ENCODE results near the gene SPATA33. TPM values are rescaled to one million over a fixed set of nuclear protein-coding genes. Genes with fewer than 3 reads are reported as not detected.

The SPATA33 gene
- total RNA-seq, 1 donor, result 3.3 TPM

DNA sequence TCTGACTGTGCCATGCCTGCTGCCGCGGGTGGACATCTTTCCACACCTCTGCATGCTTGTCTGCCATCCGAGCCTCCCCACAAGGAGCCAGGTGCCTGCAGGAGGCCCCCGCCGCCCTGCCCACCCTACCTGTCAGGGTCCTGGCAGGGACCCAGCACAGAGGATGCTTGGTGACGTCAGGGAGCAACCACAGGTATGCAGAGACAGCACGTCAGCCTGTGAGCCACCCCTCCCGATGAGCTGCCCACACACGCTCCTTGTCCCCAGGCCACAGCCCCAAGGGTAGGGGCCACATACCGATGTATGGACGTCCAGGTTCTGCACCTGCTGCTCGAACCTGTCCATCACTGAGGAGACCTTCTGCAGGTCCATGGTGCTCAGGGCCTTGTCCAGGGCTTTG is 10.7 kb upstream of the SPATA33 start:
- Histone ChIP-seq H3K27ac (ENCODE audit: low read depth, low read length) (no peak overlapping the region), H3K9me3 (ENCODE audit: low read depth, low read length) (no peaks in the 10 kb centered on the region), H3K4me1 (ENCODE audit: insufficient read depth, low read length) (no peaks in the 10 kb centered on the region), H3K79me2 (ENCODE audit: insufficient read depth, low read length) (peaks cover 17% of the 10 kb centered on the region), H4K20me1 (ENCODE audit: insufficient read depth, low read length) (peaks cover 18% of the 10 kb centered on the region), H2AFZ (ENCODE audit: low read length) (no peak overlapping the region), H3K27me3 (ENCODE audit: insufficient read depth, low read length) (no peaks in the 10 kb centered on the region), H3K36me3 (ENCODE audit: insufficient read depth, low read length) (peaks cover 31% of the 10 kb centered on the region), H3K4me2 (ENCODE audit: insufficient read depth, low read length) (no peak overlapping the region), H3K4me3 (ENCODE audit: insufficient read depth, low read length) (no peak overlapping the region)
- TF ChIP-seq, protein P1, sequence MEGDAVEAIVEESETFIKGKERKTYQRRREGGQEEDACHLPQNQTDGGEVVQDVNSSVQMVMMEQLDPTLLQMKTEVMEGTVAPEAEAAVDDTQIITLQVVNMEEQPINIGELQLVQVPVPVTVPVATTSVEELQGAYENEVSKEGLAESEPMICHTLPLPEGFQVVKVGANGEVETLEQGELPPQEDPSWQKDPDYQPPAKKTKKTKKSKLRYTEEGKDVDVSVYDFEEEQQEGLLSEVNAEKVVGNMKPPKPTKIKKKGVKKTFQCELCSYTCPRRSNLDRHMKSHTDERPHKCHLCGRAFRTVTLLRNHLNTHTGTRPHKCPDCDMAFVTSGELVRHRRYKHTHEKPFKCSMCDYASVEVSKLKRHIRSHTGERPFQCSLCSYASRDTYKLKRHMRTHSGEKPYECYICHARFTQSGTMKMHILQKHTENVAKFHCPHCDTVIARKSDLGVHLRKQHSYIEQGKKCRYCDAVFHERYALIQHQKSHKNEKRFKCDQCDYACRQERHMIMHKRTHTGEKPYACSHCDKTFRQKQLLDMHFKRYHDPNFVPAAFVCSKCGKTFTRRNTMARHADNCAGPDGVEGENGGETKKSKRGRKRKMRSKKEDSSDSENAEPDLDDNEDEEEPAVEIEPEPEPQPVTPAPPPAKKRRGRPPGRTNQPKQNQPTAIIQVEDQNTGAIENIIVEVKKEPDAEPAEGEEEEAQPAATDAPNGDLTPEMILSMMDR (IDR thresholded peaks at IDR 0.05; ENCODE audit: extremely low read depth, low read depth, low read length), result no peak
- peak; percentile 73 for DNase-seq (ENCODE audit: insufficient read length, low spot score, missing footprints)

DNA sequence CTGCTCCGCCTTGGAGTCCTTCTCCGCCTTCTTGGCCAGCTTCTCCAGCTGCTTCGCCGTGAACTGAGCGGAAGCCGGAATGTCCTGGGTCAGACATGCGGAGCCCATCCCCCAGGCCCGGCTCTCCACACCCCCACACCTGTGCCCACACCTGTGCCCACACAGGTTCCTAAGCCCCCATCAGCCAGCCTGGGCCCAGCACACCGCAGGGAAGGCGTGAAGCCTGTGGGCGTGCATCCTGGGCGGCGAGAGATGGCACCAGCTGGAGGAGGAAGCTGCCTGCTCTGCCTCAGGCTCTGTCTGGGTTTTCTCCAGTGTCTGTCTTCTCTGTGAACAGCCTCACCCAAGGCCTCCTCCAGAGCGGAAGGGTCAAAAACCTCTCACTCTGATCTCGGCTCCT is 6.1 kb upstream of the SPATA33 start:
- Histone ChIP-seq H4K20me1 (ENCODE audit: insufficient read depth, low read length) (peaks cover 34% of the 10 kb centered on the region), H3K27me3 (ENCODE audit: insufficient read depth, low read length) (no peaks in the 10 kb centered on the region), H3K27ac (ENCODE audit: low read depth, low read length) (no peak overlapping the region), H3K4me2 (ENCODE audit: insufficient read depth, low read length) (no peak overlapping the region), H3K4me3 (ENCODE audit: insufficient read depth, low read length) (no peak overlapping the region), H3K79me2 (ENCODE audit: insufficient read depth, low read length) (peaks cover 45% of the 10 kb centered on the region), H3K36me3 (ENCODE audit: insufficient read depth, low read length) (peaks cover 23% of the 10 kb centered on the region), H2AFZ (ENCODE audit: low read length) (no peak overlapping the region), H3K4me1 (ENCODE audit: insufficient read depth, low read length) (peaks cover 3% of the 10 kb centered on the region), H3K9me3 (ENCODE audit: low read depth, low read length) (no peaks in the 10 kb centered on the region)
- TF ChIP-seq, protein P1 (IDR thresholded peaks at IDR 0.05; ENCODE audit: extremely low read depth, low read depth, low read length), result no peak
- DNase-seq (ENCODE audit: insufficient read length, low spot score, missing footprints), result no peak

DNA sequence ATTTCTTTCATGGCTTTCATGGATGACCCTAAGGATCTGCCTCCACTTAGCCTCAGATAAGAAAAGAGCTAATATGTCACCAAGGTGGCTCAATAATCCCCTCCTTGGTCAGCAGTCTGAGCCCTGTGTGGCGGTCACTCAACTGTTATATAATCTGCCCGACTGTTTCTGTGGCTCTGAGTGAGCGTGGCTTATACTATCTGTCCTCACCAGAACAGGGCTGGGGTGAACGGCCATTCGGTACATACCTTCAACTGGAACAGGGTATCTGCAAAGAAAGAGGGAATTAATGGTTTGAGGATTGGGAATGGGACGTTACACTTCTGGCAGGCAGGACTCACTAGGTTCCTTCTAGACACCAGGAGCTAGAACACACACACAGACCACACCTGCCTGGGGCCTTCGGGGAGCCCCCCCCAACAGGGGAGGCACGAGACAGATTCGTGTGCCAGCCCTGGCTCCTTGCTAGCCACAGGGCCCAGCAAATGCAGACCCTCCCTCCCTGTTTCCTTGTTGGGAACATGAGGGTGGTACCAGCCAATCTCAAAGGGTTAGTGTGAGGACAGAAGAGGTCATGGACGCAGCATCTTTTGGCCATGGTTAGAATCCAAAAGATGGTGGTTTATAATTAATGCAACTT is 3.9 kb upstream of the SPATA33 start:
- peak; percentile 51 for DNase-seq (ENCODE audit: insufficient read length, low spot score, missing footprints)
- Histone ChIP-seq H3K27me3 (ENCODE audit: insufficient read depth, low read length) (no peaks in the 10 kb centered on the region), H4K20me1 (ENCODE audit: insufficient read depth, low read length) (peaks cover 30% of the 10 kb centered on the region), H2AFZ (ENCODE audit: low read length) (no peak overlapping the region), H3K27ac (ENCODE audit: low read depth, low read length) (no peak overlapping the region), H3K4me1 (ENCODE audit: insufficient read depth, low read length) (peaks cover 13% of the 10 kb centered on the region), H3K79me2 (ENCODE audit: insufficient read depth, low read length) (peaks cover 59% of the 10 kb centered on the region), H3K4me2 (ENCODE audit: insufficient read depth, low read length) (no peak overlapping the region), H3K9me3 (ENCODE audit: low read depth, low read length) (no peaks in the 10 kb centered on the region), H3K36me3 (ENCODE audit: insufficient read depth, low read length) (peaks cover 17% of the 10 kb centered on the region), H3K4me3 (ENCODE audit: insufficient read depth, low read length) (no peak overlapping the region)
- TF ChIP-seq, protein P1 (IDR thresholded peaks at IDR 0.05; ENCODE audit: extremely low read depth, low read depth, low read length), result no peak

DNA sequence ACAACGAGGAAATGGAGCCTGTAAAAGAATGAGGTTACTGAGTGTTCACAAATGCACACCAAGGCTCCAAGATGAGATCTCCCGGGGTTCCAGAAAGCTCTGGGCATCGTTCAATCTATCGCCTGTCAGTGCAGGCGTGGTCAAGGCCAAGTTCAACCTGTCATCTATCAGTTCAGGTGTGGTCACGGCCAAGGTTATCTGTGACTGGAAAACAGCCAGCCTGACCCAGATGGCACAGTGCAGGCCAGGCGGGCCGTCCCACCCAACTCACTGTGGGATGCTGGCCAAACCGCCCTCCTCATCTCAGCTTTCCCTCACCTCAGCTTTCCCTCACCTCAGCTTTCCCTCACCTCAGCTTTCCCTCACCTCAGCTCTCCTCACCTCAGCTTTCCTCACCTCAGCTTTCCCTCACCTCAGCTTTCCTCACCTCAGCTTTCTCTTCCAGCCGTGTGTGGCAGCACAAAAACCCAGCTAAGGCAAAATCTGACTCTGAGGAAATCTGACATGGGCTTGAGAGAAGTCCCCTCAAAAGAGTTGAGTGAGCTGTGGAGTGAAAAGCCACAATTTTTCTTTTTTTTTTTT is 2.5 kb upstream of the SPATA33 start:
- Histone ChIP-seq H2AFZ (ENCODE audit: low read length) (no peak overlapping the region), H3K9me3 (ENCODE audit: low read depth, low read length) (no peaks in the 10 kb centered on the region), H3K79me2 (ENCODE audit: insufficient read depth, low read length) (peaks cover 70% of the 10 kb centered on the region), H4K20me1 (ENCODE audit: insufficient read depth, low read length) (peaks cover 30% of the 10 kb centered on the region), H3K4me1 (ENCODE audit: insufficient read depth, low read length) (peaks cover 14% of the 10 kb centered on the region), H3K27ac (ENCODE audit: low read depth, low read length) (no peak overlapping the region), H3K27me3 (ENCODE audit: insufficient read depth, low read length) (no peaks in the 10 kb centered on the region), H3K4me3 (ENCODE audit: insufficient read depth, low read length) (no peak overlapping the region), H3K36me3 (ENCODE audit: insufficient read depth, low read length) (peaks cover 17% of the 10 kb centered on the region), H3K4me2 (ENCODE audit: insufficient read depth, low read length) (no peak overlapping the region)
- peak; percentile 52 for DNase-seq (ENCODE audit: insufficient read length, low spot score, missing footprints)
- TF ChIP-seq, protein P1 (IDR thresholded peaks at IDR 0.05; ENCODE audit: extremely low read depth, low read depth, low read length), result no peak

Measured in osteoblast (primary cell).